ENCODE results near the gene GTPBP6.

Gene GTPBP6, protein sequence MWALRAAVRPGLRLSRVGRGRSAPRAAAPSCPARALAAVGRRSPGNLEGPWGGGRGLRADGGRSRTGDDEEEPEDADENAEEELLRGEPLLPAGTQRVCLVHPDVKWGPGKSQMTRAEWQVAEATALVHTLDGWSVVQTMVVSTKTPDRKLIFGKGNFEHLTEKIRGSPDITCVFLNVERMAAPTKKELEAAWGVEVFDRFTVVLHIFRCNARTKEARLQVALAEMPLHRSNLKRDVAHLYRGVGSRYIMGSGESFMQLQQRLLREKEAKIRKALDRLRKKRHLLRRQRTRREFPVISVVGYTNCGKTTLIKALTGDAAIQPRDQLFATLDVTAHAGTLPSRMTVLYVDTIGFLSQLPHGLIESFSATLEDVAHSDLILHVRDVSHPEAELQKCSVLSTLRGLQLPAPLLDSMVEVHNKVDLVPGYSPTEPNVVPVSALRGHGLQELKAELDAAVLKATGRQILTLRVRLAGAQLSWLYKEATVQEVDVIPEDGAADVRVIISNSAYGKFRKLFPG

DNA sequence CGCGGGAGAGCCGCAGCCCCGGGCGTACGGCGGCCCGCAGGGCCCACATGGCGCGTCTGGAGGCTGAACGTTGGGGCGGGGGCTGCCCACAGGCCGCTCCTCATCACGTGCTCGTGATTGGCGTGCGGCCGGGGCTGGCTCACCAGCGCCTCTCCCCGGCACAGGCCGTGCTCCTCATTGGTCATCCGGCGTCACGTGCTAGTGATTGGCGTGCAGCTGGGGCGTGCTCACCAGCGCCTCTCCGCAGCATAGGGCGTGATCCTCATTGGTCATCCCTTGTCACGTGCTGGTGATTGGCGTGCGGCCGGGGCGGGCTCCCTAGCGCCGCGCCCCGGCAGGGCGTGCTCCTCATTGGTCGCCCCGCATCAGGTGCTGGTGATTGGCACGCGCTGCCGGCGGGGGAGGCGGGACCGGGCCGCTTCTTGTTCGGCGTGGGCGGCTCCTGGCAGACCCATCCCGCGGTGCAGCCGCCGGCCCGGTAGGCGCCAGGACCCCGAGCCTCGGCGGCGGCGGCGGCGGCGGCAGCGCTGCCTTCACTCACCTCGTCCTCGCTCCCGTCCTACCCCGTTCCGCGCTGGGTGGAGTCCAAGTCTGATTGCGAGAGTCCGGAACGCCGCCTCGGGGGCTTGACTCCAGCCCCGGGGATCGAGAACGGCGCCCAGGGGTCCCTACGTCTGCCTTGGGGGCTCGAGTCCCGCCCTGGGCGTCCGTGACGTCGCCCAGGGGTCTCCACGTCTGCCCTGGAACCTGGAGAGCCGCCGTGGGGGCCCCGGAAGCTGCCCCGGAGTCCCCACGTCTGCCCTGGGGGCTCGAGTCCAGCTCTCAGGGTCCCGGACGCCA, at the start of gene GTPBP6:
GTPBP6 (minus strand) TSS at position 58 of the 840 bp plus-strand sequence; CDS start at position 49, 9 bp downstream.
- DNase-seq: no peak

DNA sequence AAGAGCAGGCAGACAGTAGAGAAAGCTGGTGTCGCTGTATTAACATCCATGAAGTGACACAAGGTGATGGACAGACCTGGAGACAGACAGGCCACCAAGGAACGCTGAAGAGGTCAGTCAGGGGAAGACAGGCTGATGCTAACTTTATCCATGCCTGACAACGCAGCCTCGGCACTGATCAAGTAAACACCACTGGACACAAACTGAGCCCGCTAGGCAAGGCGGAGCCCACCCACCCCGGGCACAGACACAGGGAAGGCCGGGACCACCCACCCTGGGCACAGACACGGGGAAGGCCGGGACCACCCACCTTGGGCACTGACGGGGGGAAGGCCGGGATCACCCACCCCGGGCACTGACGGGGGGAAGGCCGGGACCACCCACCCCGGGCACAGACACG, 49.3 kb upstream of the GTPBP6 start:
- no peak for DNase-seq

DNA sequence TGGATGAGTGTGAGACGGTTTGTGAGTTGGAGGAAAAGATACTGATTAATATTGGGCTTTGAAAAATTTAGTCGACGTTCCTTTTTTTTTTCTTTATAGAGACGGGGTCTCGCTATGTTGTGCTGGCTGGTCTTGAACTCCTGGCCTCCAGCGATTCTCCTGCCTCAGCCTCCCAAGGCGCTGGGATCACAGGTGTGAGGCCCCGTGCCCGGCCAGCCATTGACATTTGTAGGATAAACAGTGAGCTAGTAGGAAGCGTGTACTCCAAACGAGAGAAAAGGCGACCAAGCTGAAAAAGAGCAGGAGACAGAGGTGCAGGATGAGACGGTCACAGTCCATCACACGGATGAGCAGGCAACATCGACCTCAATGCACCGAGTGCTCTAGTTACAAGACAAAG, 48.8 kb upstream of the GTPBP6 start:
- no peak for DNase-seq

DNA sequence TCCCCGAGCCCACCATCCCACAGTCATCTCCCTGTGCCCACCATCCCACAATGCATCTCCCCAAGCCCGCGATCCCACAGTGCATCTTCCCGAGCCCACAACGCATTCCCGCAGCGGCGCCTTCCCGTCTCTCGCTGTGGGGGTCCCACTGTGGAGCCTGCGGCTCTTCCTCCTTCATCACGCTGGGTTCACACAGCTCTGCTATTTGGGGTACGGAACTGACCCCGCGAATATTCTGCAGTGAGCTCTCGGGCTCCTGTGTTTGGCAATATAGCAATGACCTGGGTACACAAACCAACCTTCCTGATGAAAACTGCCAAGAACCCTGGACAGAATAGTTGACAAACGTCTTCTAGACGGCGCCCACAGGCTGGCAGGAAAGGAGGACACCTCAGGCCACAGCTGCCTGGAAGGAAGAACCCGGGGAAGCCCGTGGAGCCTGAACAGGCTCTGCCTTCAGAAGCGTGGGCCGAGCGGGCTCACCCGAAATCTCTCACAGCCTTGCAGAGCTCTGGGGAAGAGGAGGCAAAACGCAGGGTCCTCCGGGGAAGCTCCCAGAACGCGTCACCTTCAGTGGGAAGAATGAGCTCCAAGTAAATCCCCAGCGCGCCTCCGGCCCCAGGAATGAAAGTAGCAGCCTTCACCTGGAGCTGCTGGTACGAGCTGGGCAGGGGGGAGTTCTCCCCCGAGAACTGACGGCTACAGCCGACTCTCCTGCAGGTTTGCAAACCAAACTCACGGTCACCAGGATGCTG, 45.2 kb upstream of the GTPBP6 start:
- DNase-seq: no peak

DNA sequence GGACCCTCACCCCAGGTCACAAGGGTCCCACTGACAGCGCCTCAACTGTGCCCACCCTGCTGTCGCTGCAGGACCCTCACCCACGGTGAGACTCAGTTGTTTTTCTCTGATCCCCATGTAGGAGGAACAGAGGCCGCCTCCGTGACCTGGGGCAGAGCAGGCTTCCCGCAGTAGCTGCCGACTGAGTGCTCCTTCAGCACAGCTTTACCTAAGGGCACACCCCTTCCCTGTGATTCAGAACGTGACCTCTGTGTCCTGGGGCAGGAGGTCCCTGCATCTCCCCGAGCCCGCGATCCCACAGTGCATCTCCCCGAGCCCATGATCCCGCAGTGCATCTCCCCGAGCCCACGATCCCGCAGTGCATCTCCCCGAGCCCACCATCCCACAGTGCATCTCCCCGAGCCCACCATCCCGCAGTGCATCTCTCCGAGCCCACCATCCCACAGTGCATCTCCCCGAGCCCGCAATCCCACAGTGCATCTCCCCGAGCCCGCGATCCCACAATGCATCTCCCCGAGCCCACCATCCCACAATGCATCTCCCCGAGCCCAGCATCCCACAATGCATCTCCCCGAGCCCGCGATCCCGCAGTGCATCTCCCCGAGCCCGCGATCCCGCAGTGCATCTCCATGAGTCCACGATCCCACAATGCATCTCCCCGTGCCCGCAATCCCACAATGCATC, 44.5 kb upstream of the GTPBP6 start:
- no peak for DNase-seq

DNA sequence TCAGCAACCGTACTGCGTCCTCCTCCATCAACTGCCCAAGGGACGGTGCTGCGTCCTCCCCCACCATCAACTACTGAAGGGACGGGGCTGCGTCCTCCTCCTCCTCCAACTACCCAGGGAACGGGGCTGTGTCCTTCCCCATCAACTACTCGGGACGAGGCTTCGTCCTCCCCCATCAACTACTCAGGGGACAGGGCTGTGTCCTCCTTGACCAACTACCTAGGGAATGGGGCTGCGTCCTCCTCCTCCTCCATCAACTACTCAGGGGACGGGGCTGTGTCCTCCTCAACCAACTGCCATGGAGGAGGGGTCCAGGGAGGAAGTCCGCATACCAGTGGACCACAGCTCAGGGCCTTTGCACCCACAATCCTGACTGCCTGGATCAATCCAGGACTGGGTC, 43.8 kb upstream of the GTPBP6 start:
- DNase-seq: no peak

DNA sequence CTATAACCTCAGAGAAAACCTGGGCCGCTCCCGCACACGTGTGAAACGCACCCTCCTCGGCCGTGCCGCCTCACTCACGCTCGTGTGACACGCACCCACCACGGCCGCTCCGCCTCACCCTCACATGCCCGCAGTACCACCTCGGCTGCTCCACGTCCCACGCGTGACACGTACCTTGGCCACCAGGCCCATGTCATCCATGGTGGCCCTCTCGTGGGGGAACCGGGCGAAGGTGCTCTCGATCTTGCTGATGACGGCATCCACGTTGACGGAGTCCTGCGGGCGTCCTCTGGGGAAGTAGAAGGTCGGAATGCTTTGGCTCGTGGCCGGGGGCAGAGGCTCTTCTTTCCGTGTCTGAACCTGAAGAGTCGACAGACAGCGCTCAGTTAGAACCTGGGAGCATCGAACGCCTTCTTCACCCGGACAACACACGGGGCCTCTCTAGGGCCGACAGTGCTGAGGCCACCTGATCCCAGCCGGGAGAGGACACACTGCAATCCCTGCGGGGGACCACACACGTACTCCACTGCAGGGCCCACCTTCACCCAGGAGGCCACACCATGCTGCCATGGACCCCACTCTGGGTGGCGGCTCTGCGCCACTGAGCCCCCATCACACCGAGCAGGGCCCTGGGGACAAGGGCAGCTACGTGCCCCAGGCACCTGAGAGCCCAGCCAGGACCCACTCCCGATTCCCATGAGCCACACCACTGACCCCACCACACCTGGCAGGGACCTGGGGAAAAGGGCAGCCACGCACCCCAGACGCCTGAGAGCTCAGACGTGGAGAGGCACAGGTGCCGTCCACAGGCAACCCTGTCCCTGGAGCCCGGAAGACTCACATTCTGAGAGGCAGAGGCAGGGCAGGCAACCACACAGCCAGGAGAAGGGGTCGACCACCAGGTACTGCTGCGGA, 42.9 kb upstream of the GTPBP6 start:
- DNase-seq: no peak

DNA sequence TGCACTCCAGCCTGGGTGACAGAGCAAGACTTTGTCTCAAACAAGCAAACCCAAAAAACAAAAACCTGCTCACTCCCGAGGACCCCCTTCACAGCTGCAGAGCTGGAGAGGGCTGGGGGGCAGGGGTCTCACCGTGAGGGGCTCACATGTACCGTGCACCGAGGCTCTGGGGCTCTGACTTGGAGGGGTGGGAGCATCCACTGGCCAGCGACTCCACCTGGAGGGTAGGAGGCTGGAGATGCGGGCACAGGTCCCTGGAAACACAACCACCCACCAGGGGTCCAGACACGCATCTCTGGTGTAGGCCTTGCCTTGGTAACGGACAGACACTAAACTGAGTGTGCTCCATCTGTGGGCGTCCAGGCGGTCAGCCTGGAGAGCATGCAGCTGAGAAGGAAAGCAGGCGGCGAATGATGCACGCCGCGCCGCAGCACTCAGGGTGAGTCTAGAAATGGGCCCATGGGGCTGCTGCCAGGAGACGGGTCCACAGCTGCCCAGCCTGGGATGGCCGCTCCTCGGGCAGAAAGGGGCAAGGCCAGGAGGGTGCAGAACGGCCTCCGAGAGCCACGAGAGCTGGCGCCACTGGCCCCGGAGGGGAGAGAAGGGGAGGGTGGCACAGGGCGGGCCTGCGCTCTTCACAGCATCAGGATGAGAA, 42.0 kb upstream of the GTPBP6 start:
- DNase-seq: no peak

DNA sequence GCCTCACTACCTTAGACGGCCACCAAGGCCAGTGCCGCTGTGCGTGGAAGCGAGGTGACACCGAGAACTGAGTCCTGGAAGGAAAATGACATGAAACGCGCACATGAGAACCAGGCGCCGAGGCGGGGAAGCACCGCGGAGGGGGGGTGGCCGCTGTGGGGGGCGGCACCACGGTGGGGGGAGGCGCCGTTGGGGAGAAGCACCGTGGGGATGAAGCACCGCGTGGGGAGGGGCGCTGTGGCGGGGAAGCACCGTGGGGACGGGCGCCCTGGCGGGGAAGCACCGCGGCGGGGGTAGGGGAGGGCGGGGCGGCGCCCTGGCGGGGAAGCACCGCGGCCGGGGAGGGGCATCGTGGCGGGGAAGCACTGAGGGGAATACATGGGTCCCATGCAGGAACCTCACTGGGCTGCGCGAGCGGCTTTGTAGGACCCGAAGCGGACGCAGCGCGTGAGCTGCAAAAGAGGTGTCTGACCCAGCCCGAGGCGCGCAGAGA, 40.1 kb upstream of the GTPBP6 start:
- no peak for DNase-seq

DNA sequence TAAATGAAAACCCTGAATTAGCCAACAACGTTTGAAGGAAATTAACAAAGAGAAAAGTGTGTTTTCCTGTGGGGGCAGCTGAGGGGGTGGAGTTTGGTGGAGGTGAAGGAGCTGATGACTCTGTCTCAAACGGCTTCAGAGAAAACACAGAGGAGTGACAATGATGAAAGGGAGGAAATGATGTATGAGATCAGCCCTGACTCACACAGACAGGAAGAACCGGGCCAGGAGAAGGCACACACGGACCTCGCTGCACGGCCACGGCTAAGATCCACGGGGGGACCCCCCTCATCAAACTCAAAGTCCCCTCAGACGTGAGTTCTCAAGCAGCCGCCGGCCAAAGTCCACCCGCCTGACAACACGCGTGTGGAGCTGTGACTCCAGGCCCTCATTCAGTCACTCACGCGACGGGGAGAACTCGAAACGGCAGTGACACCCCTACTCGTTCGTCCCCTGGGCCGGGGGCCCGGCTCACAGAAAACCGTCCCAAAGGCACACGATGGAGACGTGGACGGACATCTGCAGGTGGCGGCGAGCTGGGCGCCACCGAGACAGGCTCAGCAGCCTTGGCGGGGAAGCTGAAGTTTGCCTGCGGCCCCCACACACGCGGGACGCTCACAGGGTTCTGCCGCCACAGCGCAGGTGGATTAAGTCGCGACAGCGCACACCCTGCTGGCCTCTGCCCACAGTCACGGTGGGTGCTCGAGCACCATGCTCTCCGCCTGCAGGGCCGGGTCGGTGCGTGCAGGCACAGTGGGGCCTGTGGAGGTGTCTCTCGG, 39.3 kb upstream of the GTPBP6 start:
- DNase-seq: no peak

DNA sequence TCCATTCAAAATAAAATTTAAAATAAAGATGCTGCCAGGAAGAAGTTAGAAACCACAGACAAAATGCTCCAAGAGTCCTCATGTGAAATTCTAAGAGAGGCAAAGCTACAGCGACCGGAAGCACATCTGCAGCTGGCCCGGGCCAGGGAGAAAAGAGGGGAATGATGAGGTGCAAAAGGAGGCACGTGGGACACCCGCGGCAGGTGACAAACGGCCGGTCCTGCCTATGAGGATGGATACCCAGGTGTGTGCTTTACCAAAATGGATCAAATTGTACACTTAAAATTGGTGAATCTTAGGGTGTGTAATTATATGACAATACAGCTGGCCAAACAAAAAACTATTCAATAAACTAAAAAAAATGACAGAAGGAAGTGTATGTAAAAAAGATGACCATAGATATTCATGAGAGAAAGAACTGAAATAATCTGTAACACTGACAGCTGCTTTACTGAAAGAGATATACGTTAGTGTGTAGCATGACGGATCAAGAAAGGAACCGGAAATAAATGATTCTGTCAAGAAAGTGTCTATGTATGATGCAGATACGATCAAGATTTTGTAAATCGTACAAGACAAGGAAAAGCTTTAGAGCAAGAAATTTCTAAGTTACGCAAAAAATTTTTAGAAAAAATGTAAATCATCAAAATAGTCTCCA, 38.6 kb upstream of the GTPBP6 start:
- no peak for DNase-seq

DNA sequence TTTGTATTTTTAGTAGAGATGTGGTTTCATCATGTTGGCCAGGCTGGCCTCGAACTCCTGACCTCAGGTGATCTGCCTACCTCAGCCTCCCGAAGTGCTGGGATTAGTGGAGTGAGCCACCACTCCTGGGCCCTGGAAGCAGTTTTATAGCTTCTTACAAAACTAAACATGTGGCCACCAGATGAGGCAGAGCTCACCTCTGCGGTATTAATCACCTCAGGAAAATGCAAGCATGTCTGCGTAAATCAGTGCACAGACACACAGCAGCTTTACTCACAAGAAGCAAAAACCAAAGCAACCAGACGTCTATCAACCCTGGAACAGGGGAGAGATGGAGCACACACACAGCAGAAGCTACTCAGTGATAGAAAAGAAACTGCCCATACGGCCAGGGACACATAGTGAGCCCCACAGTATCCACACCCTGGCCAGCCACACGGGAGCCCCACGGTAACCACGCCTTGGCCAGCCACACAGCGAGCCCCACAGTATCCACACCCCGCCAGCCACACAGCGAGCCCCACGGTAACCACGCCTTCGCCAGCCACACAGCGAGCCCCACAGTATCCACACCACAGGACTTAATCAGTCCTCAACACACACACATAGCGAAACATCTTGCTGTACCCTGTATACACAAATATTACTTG, 37.9 kb upstream of the GTPBP6 start:
- no peak for DNase-seq

DNA sequence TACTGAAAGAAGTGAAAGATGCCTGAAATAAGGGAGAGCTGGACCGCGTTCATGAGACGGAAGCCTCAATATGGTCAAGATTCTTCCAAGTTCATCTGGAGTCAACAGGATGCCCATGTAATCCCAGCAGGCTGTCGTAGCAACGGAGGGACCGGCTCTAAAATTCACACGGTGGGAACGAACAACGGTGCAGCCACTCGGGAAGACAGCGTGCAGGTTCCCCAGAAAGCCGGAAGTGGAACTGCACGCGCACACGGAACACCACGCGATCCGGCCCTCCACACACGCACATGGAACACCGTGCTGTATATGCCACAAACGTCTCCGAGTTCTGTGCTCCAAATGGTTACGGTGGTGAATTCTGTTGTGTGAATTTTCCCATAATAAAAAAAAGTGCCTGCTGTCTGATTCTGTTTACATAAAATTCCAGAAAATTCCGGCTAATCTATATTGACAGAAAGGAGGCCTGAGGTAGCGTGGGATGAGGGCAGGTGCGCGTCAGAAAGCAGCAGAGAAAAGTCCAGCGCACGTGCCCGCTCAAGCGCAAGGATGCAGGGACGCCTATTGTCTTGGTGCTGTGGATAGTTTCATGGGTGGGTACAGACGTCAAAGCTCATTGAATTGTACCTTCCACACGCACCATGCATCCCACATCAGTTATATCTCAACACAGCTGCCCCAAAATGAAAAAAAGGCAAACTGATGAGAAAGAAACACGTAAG, 36.9 kb upstream of the GTPBP6 start:
- no peak for DNase-seq

DNA sequence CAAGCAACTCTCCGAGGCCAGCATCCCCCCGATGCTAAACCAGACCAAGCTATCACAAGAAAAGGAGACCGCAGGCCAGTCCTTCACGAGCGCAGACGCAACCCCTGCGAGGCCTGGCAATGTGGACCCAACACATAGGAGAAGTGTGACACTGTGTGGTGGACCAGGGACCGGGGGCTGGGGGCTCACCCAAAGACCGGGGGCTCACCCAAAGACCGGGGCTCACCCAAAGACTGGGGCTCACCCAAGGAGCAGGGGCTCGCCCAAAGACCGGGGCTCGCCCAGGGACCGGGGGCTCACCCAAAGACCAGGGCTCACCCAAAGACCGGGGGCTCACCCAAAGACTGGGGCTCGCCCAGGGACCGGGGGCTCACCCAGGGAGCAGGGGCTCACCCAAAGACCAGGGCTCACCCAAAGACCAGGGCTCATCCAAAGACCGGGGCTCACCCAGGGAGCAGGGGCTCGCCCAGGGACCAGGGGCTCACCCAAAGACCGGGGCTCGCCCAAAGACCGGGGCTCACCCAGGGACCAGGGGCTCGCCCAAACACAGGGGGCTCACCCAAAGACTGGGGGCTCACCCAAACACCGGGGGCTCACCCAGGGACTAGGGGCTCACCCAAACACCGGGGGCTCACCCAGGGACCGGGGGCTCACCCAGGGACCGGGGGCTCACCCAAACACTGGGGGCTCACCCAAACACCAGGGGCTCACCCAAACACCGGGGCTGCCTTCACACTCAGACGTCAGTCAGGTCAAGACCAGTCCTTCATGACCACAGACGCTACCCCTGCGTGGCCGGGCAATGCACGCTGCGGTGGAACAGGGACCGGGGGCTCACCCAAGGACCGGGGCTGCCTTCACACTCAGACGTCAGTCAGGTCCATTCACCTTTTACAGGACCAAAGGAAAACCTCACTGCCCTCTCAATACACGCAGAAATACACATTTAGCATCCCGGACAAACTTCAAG, 35.3 kb upstream of the GTPBP6 start:
- no peak for DNase-seq

DNA sequence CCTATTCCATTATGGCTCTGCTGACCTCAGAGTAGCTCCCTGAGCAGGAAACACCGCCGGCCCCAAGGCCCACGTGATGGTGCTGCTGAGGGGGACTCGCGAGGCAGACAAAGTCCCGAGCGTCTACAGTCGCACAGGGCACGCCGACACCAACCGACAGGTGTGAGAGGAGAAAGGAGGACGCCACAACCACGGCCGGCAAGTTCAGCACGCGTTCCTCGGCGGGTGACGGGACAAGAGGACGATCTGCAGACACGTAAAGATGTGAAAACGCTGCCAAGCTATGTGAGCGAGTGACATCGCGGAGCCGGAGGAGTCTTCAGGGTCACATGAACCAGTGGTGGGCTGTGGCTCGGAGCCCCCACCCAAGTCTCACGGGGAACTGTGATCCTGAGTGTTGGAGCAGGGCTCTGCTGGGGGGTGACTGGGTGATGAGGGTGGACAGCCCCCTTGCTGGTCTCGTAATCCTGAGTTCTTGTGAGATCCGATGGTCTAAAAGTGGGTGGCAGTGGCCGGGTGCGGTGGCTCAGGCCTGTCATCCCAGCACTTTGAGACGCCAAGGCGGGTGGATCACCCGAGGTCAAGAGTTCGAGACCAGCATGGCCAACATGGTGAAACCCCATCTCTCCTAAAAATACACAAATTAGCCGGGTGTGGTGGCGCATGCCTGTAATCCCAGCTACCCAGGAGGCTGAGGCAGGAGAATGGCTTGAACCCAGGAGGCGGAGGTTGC, 34.2 kb upstream of the GTPBP6 start:
- no peak for DNase-seq

DNA sequence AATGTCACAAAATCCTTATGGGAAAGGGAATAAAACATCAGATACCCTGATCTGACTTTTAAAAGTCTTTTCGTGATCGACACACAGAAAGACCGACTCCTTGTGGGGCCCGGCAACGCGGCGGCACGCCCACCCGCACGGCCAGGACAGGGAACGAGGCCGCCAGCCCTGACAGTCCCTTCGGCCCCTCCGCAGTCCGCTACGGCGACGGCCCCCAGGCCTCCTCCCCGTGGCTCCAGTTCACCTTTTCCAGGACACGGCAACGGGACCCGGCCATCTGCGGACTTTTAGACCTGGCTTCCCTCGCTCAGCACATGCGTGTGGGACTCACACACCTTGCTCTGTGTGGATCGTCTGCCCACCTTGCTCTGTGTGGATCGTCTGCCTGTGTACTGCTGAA, 33.6 kb upstream of the GTPBP6 start:
- no peak for DNase-seq

Measured in DMS 273 treated with DMSO at 0.1 percent for 48 hours (cell line).